HG03469 (cell line): ENCODE measurements around the gene NOXA1.

Experiments used
- ATAC-seq: cut with Tn5 transposase; IDR thresholded peaks from one replicate; pipeline ENCODE4 v1.9.1; 2021; ENCODE audit warnings: mild to moderate bottlenecking, moderate library complexity, moderate number of reproducible peaks; ENCODE audit not compliant: unreplicated experiment

Gene NOXA1

GRCh38 chr9:137387114-137387890 lies 35.9 kb upstream of the NOXA1 start:
- no peak for ATAC-seq

- no peak for ATAC-seq
Measured at GRCh38 chr9:137387891-137388560, 35.2 kb upstream of the NOXA1 start.

GRCh38 chr9:137388589-137389427 lies 34.4 kb upstream of the NOXA1 start:
- no peak for ATAC-seq

GRCh38 chr9:137389428-137389746 lies 33.8 kb upstream of the NOXA1 start:
- no peak for ATAC-seq

GRCh38 chr9:137390553-137391410 lies 32.4 kb upstream of the NOXA1 start:
- ATAC-seq = no peak

GRCh38 chr9:137391411-137391754 lies 31.8 kb upstream of the NOXA1 start:
- ATAC-seq = no peak

- ATAC-seq = no peak
Measured at GRCh38 chr9:137392232-137393007, 30.8 kb upstream of the NOXA1 start.

GRCh38 chr9:137393176-137394150 lies 29.7 kb upstream of the NOXA1 start:
- no peak for ATAC-seq

- ATAC-seq = no peak
Measured at GRCh38 chr9:137394866-137395665, 28.1 kb upstream of the NOXA1 start.

GRCh38 chr9:137395666-137396010 lies 27.6 kb upstream of the NOXA1 start:
- no peak for ATAC-seq

- ATAC-seq = no peak
Measured at GRCh38 chr9:137396227-137396626, 27.0 kb upstream of the NOXA1 start.

GRCh38 chr9:137396634-137397367 lies 26.4 kb upstream of the NOXA1 start:
- ATAC-seq = no peak

- no peak for ATAC-seq
Measured at GRCh38 chr9:137397675-137398423, 25.3 kb upstream of the NOXA1 start.

- no peak for ATAC-seq
Measured at GRCh38 chr9:137398561-137399468, 24.4 kb upstream of the NOXA1 start.

- ATAC-seq = no peak
Measured at GRCh38 chr9:137402746-137403145, 20.4 kb upstream of the NOXA1 start.

GRCh38 chr9:137403269-137403668 lies 19.9 kb upstream of the NOXA1 start:
- no peak for ATAC-seq
